ENCODE data around the gene CCDC149.

The CCDC149 gene

GRCh38 chr4:24794480-24794879 lies 118.4 kb downstream of the CCDC149 start:
- TF ChIP-seq CTCF (IDR thresholded peaks at IDR 0.05; ENCODE audit: low read depth, low read length), result no peak
- DNase-seq (ENCODE audit: extremely low read depth, low read depth), result no peak

GRCh38 chr4:24794051-24794450 lies 118.8 kb downstream of the CCDC149 start:
- no peak for DNase-seq (ENCODE audit: extremely low read depth, low read depth)
- TF ChIP-seq CTCF (IDR thresholded peaks at IDR 0.05; ENCODE audit: low read depth, low read length), result no peak

- DNase-seq (ENCODE audit: extremely low read depth, low read depth), result no peak
- peak; percentile 12 for TF ChIP-seq CTCF (IDR thresholded peaks at IDR 0.05; ENCODE audit: low read depth, low read length)
These were observed 119.4 kb downstream of the CCDC149 start for GRCh38 chr4:24793219-24794005.

- no peak for TF ChIP-seq CTCF (IDR thresholded peaks at IDR 0.05; ENCODE audit: low read depth, low read length)
- DNase-seq (ENCODE audit: extremely low read depth, low read depth), result no peak
These were observed 120.3 kb downstream of the CCDC149 start for GRCh38 chr4:24792552-24792951.

GRCh38 chr4:24791043-24791442 lies 121.8 kb downstream of the CCDC149 start:
- DNase-seq (ENCODE audit: extremely low read depth, low read depth), result no peak
- TF ChIP-seq CTCF (IDR thresholded peaks at IDR 0.05; ENCODE audit: low read depth, low read length), result no peak

- no peak for DNase-seq (ENCODE audit: extremely low read depth, low read depth)
These were observed 129.3 kb downstream of the CCDC149 start for GRCh38 chr4:24783506-24783905.

More at GRCh38 chr4:24783506-24783905, 129.3 kb downstream of the CCDC149 start:
- TF ChIP-seq CTCF (IDR thresholded peaks at IDR 0.05; ENCODE audit: low read depth, low read length), result no peak

Measured in AG09319 (cell line).